Motor neuron (in vitro differentiated cells): Measurements from ENCODE around the gene DHX16. TPM values are rescaled to one million over a fixed set of nuclear protein-coding genes. Genes with fewer than 3 reads are reported as not detected.

Experiments used
- ATAC-seq, 8 experiments: fragments of 200-7000 bp; cut with Tn5 transposase; replicated peaks in 6 of 8; 2 replicates each; pipeline ENCODE4 v1.8.0; 2021; ENCODE audit warnings: mild to moderate bottlenecking in 8 of 8, moderate library complexity in 8 of 8
- H3K27ac ChIP-seq, 2 donors: fragments of 250-450 bp; sonication (Bioruptor Pico); 2 replicates each; pipeline ENCODE4 v1.9.0; 2021; ENCODE audit warnings: antibody characterized with exemption in 2 of 2, mild to moderate bottlenecking in 2 of 2, moderate library complexity in 1 of 2
- H3K4me1 ChIP-seq, 2 donors: fragments of 250-450 bp; sonication (Bioruptor Pico); replicated peaks in 1 of 2; 2 replicates each; pipeline ENCODE4 v1.6.1; 2021; ENCODE audit warnings: antibody characterized with exemption in 2 of 2, mild to moderate bottlenecking in 2 of 2, moderate library complexity in 1 of 2
- H3K4me3 ChIP-seq, 5 donors: fragments of 250-450 bp; sonication (Bioruptor Pico); 2 replicates each; pipeline ENCODE4 v1.9.0; 2021; ENCODE audit warnings: antibody characterized with exemption in 5 of 5, mild to moderate bottlenecking in 5 of 5, moderate library complexity in 4 of 5
- WGBS, 10 experiments: fragments of 450-650 bp; shearing (Covaris generic); methylation state at CpG; one replicate each; pipeline ENCODE4 v1.0.0; 2022; 5-methylcytosine and 5-hydroxymethylcytosine counted together
- in situ Hi-C, 9 experiments: fragments of 400-800 bp; cut with MboI; loops; one replicate each; pipeline ENCODE4 v1.15.0; 2021; ENCODE audit warnings: low sequenced_read_pairs in 9 of 9, low pct_unique_long_range_greater_than_20kb in 2 of 9; ENCODE audit not compliant: unreplicated experiment in 9 of 9
- total RNA-seq, 8 experiments: library from RNA; unstranded; fragments of 300-600 nt; gene quantifications; 2 replicates each; pipeline versions ENCODE4 v1.2.3 to v1.2.4, GENCODE V29; 2022

The DHX16 gene
- total RNA-seq, 8 experiments from 2014 or later = 12.1 to 43.3 (median 25.9) TPM

GRCh38 chr6:30613251-30614043 is 59.4 kb downstream of the DHX16 start:
- peaks cover 10 to 19% of the 10 kb centered on the region in 2 donors for H3K4me1 ChIP-seq
- H3K27ac ChIP-seq = no peak overlapping the region
- peak overlapping the region in 2 of 5 donors; percentile 86 to 99 for H3K4me3 ChIP-seq
- no peak for ATAC-seq
- in situ Hi-C loops = no loop called here

GRCh38 chr6:30612687-30613248 is 60.0 kb downstream of the DHX16 start:
- 0 to 100% (median 82%) methylated on average over 1 to 6 of the region's 6 CpGs for WGBS, 10 experiments
- in situ Hi-C loops = no loop called here
- H3K4me3 ChIP-seq = no peak overlapping the region
- H3K4me1 ChIP-seq = peaks cover 10 to 17% of the 10 kb centered on the region in 2 donors
- H3K27ac ChIP-seq = no peak overlapping the region
- ATAC-seq = no peak

- in situ Hi-C loops = no loop called here
- no peak for ATAC-seq
- H3K4me3 ChIP-seq = no peak overlapping the region
- 40 to 100% (median 90%) methylated on average over 1 of the region's 1 CpG; no CpG with 5 or more reads in 2 of the 10 experiments for WGBS, 10 experiments
- H3K4me1 ChIP-seq = peaks cover 10 to 17% of the 10 kb centered on the region in 2 donors
- H3K27ac ChIP-seq = no peak overlapping the region
Measured at GRCh38 chr6:30612213-30612612, 60.6 kb downstream of the DHX16 start.

- 45 to 100% (median 93%) methylated on average over 1 to 2 of the region's 2 CpGs for WGBS, 10 experiments
- peaks cover 10 to 17% of the 10 kb centered on the region in 2 donors for H3K4me1 ChIP-seq
Measured at GRCh38 chr6:30611856-30612194, 61.0 kb downstream of the DHX16 start.

GRCh38 chr6:30611150-30611855 is 61.5 kb downstream of the DHX16 start:
- peaks cover 10 to 17% of the 10 kb centered on the region in 2 donors for H3K4me1 ChIP-seq
- in situ Hi-C loops = no loop called here
- no peak overlapping the region for H3K4me3 ChIP-seq
- ATAC-seq = no peak
- WGBS, 10 experiments = 50 to 98% (median 73%) methylated on average over 2 to 8 of the region's 9 CpGs; no CpG with 5 or more reads in 1 of the 10 experiments
- no peak overlapping the region for H3K27ac ChIP-seq

More at GRCh38 chr6:30611856-30612194, 61.0 kb downstream of the DHX16 start:
- ATAC-seq = no peak
- no peak overlapping the region for H3K4me3 ChIP-seq
- in situ Hi-C loops = no loop called here
- H3K27ac ChIP-seq = no peak overlapping the region

- Histone ChIP-seq H3K4me1 (peaks cover 10 to 17% of the 10 kb centered on the region in 2 donors), H3K27ac (no peak overlapping the region), H3K4me3 (no peak overlapping the region)
- in situ Hi-C loops = no loop called here
- ATAC-seq = no peak
- 58 to 100% (median 90%) methylated on average over 1 to 4 of the region's 4 CpGs for WGBS, 10 experiments
Measured at GRCh38 chr6:30610065-30610464, 62.7 kb downstream of the DHX16 start.

- Histone ChIP-seq H3K4me3 (no peak overlapping the region), H3K27ac (no peak overlapping the region), H3K4me1 (no peaks in the 10 kb centered on the region)
- no peak for ATAC-seq
- WGBS, 10 experiments = 80 to 100% (median 100%) methylated on average over 1 to 11 of the region's 13 CpGs; no CpG with 5 or more reads in 1 of the 10 experiments
- in situ Hi-C loops = no loop called here
Measured at GRCh38 chr6:30603961-30604360, 68.8 kb downstream of the DHX16 start.

Other genes with a start within 250 kb of the DHX16 start
- 100 to 1,000 TPM in 3 of 8 experiments, 10 to 100 TPM in 1, 1 to 10 TPM in 4; 1.5 to 221 (median 44.6) TPM for gene HLA-E, start 183.5 kb downstream of the DHX16 start, total RNA-seq
- 10 to 100 TPM; 23.4 to 66.0 (median 37.5) TPM for gene GNL1, start 116.5 kb downstream of the DHX16 start, total RNA-seq
- 10 to 100 TPM; 11.2 to 41.1 (median 32.4) TPM for gene PRR3, start 115.7 kb downstream of the DHX16 start, total RNA-seq
- gene ABCF1, start 101.6 kb downstream of the DHX16 start, total RNA-seq = 10 to 100 TPM; 31.6 to 81.9 (median 55.3) TPM
- gene PPP1R10, start 55.8 kb downstream of the DHX16 start, total RNA-seq = 100 to 1,000 TPM in 1 of 8 experiments, 10 to 100 TPM in 7; 21.2 to 126 (median 45.9) TPM
- 100 to 1,000 TPM in 1 of 8 experiments, 10 to 100 TPM in 7; 56.0 to 105 (median 62.8) TPM for gene MRPS18B, start 55.2 kb downstream of the DHX16 start, total RNA-seq
- 10 to 100 TPM in 7 of 8 experiments, 1 to 10 TPM in 1; 3.7 to 71.7 (median 41.1) TPM for gene ATAT1, start 46.1 kb downstream of the DHX16 start, total RNA-seq
- 10 to 100 TPM in 5 of 8 experiments, 1 to 10 TPM in 3; 6.6 to 16.4 (median 12.1) TPM for gene C6orf136, start 25.9 kb downstream of the DHX16 start, total RNA-seq
- gene PPP1R18, start 13.6 kb upstream of the DHX16 start, total RNA-seq = 10 to 100 TPM; 23.1 to 60.8 (median 34.5) TPM
- 10 to 100 TPM in 6 of 8 experiments, 1 to 10 TPM in 2; 6.8 to 28.3 (median 13.2) TPM for gene NRM, start 18.0 kb upstream of the DHX16 start, total RNA-seq
- 10 to 100 TPM in 6 of 8 experiments, 1 to 10 TPM in 2; 5.7 to 32.4 (median 23.3) TPM for gene MDC1, start 44.3 kb upstream of the DHX16 start, total RNA-seq
- 1,000 to 10,000 TPM in 2 of 8 experiments, 100 to 1,000 TPM in 6; 425 to 1,850 (median 943) TPM for gene TUBB, start 47.3 kb upstream of the DHX16 start, total RNA-seq
- 100 to 1,000 TPM in 2 of 8 experiments, 10 to 100 TPM in 6; 56.8 to 122 (median 75.9) TPM for gene FLOT1, start 69.7 kb upstream of the DHX16 start, total RNA-seq
- gene IER3, start 71.5 kb upstream of the DHX16 start, total RNA-seq = 100 to 1,000 TPM in 2 of 8 experiments, 10 to 100 TPM in 5, 1 to 10 TPM in 1; 8.7 to 176 (median 32.5) TPM
- gene DDR1, start 211.5 kb upstream of the DHX16 start, total RNA-seq = 100 to 1,000 TPM in 6 of 8 experiments, 10 to 100 TPM in 2; 24.1 to 369 (median 138) TPM
- gene GTF2H4, start 235.2 kb upstream of the DHX16 start, total RNA-seq = 10 to 100 TPM; 18.2 to 46.3 (median 28.5) TPM
- 10 to 100 TPM; 13.5 to 39.7 (median 21.0) TPM for gene VARS2, start 241.2 kb upstream of the DHX16 start, total RNA-seq